ENCODE data around the gene DGKQ. TPM values are rescaled to one million over a fixed set of nuclear protein-coding genes. Genes with fewer than 3 reads are reported as not detected.

Gene DGKQ
- total RNA-seq, 2 donors from 2014 or later = 5.1 to 5.6 TPM

DNA sequence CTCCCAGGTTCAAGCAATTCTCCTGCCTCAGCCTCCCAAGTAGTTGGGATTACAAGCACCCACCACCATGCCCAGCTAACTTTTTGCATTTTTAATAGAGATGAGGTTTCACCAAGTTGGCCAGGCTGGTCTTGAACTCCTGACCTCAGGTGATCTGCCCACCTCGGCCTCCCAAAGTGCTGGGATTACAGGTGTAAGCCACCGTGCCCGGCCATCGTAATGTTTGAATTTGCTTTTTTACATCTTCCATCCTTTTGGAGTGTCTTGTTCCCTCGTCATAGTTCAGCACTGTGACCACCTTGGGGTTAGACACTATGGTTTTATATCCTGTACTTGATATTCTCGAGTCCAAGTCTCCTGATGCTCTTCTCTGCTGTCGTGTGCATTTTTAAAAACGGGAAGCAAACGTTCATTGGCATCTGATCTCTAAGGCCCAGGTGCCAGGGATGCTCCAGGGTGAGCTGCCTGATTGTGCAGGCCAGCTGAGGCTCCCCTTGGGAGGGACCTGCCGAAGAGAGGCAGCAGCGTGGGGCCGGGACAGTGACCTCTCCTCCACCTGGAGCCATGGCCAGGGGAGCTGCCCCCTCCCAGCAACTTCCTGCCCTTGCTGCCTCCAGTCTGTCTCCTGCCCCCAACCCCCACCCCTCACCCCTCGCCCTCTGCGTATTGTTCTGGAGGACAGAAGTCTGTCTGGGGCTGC lies 16.7 kb downstream of the DGKQ start:
- DNase-seq (no peak), ATAC-seq (no peak)
- intact Hi-C loops (cut with DNase I) = no loop called here

DNA sequence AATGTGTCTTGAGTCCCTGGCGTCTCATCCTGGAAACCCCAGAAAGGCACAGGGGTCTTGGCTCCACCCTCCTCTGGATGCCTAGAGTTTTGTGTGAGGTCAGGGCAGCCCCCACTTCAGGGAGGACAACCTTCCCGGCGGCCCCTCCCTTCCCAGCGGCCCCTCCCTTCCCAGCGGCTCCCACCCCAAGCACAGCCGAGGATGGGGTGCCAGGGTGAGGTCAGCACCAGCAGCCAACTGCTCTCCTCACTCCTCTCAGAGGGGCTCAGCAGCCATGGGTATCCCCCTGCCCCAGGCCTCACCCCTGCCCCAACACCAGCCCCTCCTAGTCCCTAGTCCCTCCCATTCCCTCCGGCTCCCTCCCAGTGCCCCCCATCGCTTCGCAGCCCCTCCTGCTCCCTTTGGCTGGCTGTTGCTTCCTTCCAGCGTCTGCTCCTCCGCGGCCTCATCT lies 17.4 kb downstream of the DGKQ start:
- no peak for DNase-seq
- no peak for ATAC-seq
- intact Hi-C loops (cut with DNase I) = no loop called here

DNA sequence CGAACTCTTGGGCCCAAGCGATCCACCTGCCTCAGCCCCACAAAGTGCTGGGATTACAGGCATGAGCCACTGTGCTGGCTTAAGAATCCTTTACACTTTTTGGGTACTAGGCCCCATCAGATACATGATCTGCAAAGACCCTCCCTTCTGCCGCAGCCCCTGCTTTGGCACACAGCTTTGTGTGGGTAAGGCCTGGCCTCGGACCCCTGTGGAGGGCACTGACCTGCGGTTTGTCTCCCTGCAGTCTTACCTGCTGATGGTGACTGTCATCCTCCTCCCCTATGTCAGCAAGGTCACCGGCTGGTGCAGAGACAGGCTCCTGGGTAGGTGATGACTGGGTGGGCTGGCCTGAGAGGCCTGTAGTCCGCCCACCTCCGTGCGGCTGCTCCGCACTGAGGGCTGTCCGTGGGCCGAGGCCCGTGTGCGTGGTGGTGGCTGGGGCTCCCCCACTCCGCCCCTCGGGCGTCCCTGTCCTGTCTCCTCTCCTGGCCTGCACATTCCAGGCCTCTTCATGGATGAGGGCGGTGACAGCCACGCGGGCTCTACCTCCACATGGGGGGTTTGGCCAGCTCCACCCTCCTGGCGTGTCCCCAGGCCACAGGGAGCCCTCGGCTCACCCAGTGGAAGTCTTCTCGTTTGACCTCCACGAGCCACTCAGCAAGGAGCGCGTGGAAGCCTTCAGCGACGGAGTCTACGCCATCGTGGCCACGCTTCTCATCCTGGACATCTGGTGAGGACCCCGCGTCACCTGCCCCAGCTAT lies 18.0 kb downstream of the DGKQ start:
- no peak for ATAC-seq
- intact Hi-C loops (cut with DNase I) = no loop called here
- no peak for DNase-seq

DNA sequence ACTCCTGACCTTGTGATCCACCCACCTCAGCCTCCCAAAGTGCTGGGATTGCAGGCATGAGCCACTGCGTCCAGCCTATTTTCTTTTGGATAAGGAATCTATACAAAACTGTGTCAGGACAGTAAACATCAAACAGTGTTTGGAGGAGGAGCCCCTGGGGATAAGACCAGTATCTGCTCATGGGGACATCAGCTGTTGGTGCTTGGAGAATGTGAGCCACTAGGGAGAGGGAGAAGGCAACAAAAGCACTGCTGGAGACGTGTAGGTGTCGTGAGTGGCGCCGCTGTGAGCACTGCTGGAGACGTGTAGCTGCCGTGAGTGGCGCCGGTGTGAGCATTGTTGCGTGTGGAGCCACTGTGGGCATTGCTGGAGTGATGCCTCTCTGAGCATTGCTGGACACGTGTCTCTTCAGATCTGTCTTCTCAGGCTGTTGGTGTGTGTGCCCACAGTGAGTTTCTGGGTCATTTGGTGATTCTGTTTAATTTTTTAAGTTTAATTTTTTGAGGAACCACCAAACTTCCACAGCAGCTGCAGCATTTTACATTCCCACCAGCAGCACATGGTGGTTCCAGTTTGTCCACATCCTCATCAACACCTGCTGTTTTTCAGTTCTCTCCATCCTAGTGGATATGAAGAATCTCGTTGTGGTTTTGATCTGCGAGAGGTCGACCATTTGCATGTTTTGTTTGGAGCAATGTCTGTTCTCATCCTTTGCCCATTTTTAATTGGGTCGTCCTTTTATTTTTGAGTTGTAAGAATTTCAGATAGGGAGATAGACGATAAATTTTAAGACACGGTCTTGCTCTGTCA lies 19.0 kb downstream of the DGKQ start:
- DNase-seq (no peak), ATAC-seq (no peak)
- intact Hi-C loops (cut with DNase I) = no loop called here

DNA sequence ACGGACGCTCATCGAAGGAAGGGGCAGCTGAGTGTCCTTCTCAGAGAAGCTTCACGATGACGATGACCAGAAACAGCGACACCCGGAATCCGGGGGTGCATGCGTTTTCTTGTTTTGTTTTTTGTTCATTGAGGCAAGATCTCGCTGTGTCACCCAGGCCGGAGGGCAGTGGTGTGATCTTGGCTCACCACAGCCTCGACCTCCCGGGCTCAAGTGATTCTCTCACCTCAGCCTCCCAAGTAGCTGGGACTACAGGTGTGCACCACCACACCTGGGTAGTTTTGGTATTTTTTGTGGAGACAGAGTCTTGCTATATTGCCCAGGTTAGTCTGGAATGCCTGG lies 19.8 kb downstream of the DGKQ start:
- intact Hi-C loops (cut with DNase I) = no loop called here
- DNase-seq (no peak), ATAC-seq (no peak)

DNA sequence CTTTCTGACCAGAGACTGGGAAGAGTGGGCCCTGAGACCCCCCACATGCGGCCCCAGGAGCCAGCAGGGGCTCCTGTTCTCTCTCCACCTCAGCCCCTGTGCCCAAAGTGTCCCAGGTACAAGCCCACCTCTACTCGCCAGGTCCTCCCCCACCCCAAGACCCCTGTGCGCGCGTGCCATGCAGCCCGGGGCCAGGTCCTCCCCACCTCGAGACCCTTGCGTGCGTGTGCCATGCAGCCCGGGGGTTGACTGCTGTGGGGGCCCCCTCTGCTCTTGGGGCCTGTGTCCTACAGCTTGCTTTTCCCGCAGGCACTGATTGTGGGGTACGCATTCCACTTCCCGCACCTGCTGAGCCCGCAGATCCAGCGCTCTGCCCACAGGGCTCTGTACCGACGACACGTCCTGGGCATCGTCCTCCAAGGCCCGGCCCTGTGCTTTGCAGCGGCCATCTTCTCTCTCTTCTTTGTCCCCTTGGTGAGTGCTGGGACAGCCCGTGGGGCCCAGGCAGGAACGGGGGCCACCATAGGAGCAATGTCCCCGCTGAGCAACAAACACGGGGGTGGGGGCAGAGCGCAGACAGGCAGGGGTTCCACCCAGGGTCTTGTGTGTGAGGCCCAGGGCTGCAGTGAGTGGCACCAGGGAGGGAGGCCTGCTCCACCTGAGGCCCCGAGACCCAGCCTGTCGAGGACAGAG lies 20.3 kb downstream of the DGKQ start:
- intact Hi-C loops (cut with DNase I) = no loop called here
- ATAC-seq (no peak), DNase-seq (no peak)

DNA sequence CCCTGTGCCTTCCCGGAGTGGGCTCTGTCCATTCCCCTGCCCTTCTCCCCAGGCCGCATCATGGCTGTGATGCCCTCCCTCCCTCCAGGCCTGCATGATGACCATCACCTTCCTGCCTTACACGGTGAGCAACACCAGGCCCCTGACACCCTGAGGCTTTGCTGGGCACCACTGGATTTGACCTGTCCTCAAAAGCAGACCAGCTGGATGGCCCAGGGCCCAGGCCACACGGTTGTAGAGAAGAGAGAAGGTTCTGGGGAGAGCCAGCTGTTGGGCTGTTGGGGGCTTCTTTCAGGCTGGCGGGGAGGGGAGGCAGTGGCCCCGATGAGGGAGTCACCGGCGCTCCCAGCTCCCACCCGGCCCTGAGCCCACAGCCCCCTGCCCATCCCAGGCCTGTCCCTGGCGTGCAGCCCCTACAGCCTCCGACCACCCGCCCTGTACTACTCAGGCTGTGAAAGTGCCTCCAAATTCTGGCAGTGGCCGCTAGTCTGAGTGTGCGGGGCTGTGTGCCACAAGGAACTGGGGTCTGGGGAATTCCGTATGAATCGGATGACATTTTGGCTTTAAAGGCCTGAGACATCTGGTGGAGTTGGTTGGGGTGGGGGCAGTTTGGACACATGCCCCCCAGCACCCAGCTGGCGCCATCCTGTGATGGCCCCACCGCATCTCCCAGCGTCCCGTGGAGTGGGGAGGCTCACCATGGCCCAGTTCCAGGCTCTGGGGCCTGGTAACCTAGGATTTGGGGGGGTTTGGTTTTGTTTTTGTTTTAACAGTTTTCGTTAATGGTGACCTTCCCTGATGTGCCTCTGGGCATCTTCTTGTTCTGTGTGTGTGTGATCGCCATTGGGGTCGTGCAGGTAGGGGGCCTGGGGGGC lies 21.5 kb downstream of the DGKQ start:
- ATAC-seq (no peak), DNase-seq (no peak)
- intact Hi-C loops (cut with DNase I) = no loop called here

DNA sequence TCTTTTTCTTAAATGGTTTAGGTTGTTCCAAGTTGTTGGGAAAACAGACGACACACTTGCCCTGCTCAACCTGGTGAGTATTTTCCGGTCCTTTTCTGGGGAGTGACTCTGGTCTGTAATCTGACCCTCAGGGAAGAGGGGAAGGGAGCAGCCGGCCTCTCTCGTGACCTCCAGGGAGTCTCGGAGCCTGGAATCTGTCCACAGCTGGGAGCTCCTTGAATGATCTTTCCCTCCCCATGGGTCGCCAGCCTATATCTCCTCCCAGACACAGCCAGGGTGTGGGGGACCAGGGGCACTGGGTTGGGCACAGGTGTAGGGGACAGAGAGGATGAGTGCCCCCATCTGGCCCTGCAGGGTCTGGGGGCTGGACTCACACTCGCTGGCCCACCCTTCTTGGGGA lies 22.2 kb downstream of the DGKQ start:
- ATAC-seq (no peak), DNase-seq (no peak)
- intact Hi-C loops (cut with DNase I) = no loop called here

DNA sequence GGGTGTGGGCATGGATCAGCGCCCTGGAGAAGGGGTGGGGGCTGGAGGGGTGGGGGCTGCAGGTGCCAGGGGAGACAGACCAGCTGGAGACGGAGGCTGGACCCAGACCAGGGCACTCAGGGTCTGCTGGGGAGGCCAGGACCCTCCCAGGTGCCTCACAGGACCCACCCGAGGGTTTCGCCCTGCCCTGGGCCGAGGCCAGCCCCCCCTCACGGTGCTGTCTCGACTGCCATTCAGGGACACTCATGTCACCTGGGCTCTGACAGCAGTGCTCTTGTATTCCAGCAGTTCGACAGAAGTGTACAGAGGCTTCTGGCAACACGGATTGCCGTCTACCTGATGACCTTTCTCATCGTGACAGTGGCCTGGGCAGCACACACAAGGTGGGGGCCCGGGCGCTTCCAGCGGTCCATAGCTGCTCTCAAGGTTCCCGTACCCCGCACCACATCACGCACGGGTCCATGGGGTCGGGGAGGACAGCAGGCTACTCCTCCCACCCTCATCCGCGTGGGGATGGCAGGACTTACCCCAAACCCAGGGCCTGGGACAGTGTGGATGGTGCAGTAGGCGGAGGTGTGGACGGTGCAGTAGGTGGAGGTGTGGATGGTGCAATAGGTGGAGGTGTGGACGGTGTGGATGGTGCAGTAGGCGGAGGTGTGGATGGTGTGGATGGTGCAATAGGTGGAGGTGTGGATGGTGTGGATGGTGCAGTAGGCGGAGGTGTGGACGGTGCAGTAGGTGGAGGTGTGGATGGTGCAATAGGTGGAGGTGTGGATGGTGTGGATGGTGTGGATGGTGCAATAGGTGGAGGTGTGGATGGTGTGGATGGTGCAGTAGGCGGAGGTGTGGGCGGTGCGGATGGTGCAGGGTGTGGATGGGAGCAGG lies 23.0 kb downstream of the DGKQ start:
- intact Hi-C loops (cut with DNase I) = no loop called here
- ATAC-seq (no peak), DNase-seq (no peak)

DNA sequence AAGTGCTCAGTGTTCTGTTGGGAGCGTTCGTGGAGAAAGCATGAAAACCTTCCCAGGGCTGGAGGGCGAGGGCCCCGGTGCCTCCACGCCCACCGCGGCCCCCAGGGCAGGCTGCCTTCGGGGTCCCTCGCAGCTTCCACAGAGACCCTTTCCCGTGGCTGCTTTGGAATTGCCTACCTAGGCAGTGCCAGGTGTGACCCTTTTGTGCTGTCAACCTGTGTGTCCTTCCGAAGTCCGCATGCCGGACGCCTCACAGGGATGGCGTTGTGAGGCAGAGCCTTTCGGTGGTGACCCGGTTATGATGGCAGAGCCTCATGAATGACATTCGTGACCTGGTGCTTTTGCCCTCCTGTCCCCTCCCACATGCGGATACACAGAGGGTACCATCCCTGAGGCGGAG lies 23.7 kb downstream of the DGKQ start:
- intact Hi-C loops (cut with DNase I) = no loop called here
- ATAC-seq (no peak), DNase-seq (no peak)

DNA sequence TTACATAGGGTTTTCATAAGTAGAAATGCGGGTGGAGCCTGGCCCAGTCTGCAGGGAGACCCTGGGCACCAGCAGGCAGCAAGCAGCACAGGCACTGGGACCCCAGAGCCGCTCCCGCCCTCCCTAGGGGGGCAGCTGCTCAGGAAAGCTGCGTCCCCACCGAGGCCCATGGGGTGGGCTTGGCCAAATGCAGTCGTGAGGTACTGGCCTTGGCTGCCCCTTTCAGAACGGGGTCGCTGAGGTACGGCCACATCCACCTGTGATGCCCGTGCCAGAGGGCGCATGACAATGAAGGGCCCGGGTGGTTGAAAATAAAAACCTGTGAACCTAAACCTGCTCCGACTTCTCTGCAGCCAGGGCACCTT lies 24.5 kb downstream of the DGKQ start:
- ATAC-seq = no peak
- no peak for DNase-seq
- intact Hi-C loops (cut with DNase I) = no loop called here

DNA sequence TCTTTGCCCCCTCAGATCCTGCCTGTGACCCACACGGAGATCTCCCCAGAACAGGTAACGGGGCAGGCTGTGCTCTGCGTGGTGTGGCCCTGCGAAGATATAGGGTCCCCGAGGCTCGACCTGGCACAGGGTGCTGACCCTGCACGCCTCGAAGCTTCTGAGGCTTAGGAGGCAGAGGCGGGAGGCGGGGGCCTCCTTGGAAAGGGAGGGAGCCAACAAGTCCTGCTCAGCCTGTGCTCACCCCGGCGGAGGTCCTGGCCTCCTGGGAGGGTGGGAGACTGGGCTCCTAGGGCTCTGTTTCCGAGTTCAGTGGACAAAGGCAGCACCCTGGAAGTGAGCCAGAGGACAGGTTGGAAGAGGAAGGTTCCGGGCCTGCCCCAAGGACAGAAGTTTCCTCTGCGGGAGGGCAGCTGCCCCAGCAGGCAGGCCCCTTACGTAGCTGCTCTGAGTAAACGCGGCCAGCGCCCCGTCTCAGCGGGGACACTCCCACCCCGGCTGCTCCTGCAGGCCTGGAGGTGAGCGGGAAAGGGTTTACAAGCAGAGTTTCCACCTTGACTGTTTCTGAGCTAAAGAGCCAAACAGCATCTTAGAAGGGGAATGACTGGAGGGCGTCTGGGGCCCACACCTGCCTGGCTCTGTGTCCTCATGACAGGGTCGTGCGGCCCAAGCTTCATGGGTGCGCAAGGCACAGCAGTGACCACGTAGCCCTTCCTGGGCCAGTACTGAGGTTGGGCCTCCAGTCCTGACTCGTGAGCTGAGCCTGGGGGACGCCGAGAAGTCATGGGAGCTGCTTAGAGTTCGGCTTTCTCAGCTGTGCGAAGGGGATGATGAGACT lies 25.1 kb downstream of the DGKQ start:
- DNase-seq (no peak), ATAC-seq (no peak)
- intact Hi-C loops (cut with DNase I) = no loop called here

DNA sequence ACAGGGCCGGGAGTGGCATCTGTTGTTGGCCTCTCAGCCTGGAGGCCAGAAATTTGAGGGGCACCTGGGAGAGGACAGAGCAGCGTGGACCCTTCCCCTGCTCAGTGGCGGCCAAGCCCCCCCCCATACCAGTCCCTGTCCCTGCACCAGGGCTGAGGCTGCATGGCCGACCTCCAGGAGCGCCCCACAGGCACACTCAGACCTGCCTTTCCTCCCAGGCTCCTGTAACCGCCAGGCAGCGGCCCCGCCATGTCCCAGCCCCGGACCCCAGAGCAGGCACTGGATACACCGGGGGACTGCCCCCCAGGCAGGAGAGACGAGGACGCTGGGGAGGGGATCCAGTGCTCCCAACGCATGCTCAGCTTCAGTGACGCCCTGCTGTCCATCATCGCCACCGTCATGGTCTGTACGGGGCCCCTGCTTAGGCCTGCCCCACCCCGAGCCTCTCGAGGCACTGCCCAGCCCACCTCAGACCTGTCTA lies 25.8 kb downstream of the DGKQ start:
- ATAC-seq (no peak), DNase-seq (no peak)
- intact Hi-C loops (cut with DNase I) = no loop called here

DNA sequence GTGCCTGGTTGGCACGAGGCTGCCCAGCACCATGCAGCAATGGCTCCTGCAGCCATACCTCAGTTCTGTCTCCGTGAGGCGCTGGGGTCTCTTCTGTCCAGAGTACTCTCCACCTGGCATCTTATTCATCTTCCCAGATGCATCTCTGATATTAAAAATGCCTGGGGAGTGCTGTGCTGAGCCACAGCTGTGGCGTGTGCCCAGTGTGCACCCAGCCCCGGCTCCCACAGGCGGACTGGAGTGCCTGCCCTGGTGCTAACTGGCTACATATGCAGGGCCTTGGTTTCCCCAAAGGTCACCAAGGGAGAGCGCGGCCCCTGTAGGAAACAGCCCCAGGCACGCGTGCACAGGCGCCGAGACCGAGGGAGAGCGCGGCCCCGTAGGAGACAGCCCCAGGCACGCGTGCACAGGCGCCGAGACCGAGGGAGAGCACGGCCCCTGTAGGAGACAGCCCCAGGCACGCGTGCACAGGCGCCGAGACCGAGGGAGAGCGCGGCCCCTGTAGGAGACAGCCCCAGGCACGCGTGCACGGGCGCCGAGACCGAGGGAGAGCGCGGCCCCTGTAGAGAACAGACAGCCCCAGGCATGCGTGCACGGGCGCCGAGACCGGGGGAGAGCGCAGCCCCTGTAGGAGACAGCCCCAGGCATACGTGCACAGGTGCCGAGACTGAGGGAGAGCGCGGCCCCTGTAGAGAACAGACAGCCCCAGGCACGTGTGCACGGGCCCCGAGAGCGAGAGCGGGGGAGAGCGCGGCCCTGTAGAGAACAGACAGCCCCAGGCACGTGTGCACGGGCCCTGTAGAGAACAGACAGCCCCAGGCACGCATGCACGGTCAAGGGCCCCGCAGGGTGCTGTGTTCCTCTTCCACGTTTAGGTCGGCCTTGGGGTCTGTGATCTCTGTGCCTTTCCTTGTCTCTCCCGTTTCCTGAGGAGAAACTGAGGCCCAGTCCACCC lies 26.6 kb downstream of the DGKQ start:
- ATAC-seq (no peak), DNase-seq (no peak)
- intact Hi-C loops (cut with DNase I) = no loop called here

DNA sequence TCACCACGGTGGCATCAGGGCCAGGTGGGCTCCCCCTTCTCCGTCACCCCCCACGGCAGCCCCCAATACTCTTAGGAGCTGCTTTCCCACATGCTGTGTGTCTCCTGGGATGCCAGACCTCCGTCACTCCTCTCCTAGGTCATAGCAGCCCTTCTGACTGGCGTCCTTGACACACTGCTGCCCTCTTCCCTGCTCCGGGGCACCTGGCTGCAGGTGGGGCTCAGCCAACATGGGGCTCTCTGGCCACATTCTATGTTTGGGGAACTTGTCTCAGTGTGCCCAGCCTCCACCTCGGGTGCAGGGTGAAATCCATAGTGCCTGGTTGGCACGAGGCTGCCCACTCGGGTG lies 27.3 kb downstream of the DGKQ start:
- ATAC-seq (no peak), DNase-seq (no peak)
- intact Hi-C loops (cut with DNase I) = no loop called here

Measured in left cardiac atrium (tissue), 4 donors.